BJ (cell line): ENCODE measurements around the gene CPEB1. TPM values are rescaled to one million over a fixed set of nuclear protein-coding genes. Genes with fewer than 3 reads are reported as not detected.
"Not testable (repeated sequence)": the region's sequence is repeated elsewhere in the genome, so short reads cannot be mapped to it uniquely, and the experiment has no call there.

Experiments used
- CTCF ChIA-PET: fragments of 350-600 bp; formaldehyde crosslinking; extraction: SDS; loops from one replicate; lab custom pipeline; 2021; ENCODE audit warnings: antibody characterized with exemption, inconsistent platforms; lab: Yijun Ruan, JAX
- POLR2A ChIA-PET: fragments of 300-600 bp; sonication (Branson Sonifier 250); formaldehyde crosslinking; extraction: SDS; loops from one replicate; lab custom pipeline; 2021; ENCODE audit warnings: antibody characterized with exemption; lab: Charles Lee
- DNase-seq: peaks from one replicate; pipeline ENCODE4 v3.0.0-alpha.2; 2011; ENCODE audit warnings: low read depth
- H3K27me3 ChIP-seq: 2 replicates; pipeline ENCODE4 v1.6.0; 2011; ENCODE audit warnings: low read length; ENCODE audit not compliant: control insufficient read depth, insufficient read depth
- H3K36me3 ChIP-seq: 2 replicates; pipeline ENCODE4 v1.5.1; 2011; ENCODE audit warnings: low read length; ENCODE audit not compliant: control insufficient read depth, insufficient read depth
- H3K4me3 ChIP-seq: 2 replicates; pipeline ENCODE4 v1.5.1; 2011; ENCODE audit warnings: low read depth, mild to moderate bottlenecking, control low read depth, low read length
- polyA plus RNA-seq: library from polyadenylated mRNA; depleted of rRNA; stranded (reverse); fragments of >200 nt; gene quantifications from 2 replicates; pipeline ENCODE4 v1.2.3, GENCODE V29; 2011
- TF ChIP-seq, protein P1 (sequence below): IDR thresholded peaks from 2 replicates; pipeline ENCODE4 v1.5.1; 2011; ENCODE audit warnings: low read depth, mild to moderate bottlenecking, control low read depth, inconsistent platforms, low read length, moderate library complexity; ENCODE audit not compliant: insufficient read depth

CPEB1 gene
- polyA plus RNA-seq, 1 experiment, result 4.1 TPM

DNA sequence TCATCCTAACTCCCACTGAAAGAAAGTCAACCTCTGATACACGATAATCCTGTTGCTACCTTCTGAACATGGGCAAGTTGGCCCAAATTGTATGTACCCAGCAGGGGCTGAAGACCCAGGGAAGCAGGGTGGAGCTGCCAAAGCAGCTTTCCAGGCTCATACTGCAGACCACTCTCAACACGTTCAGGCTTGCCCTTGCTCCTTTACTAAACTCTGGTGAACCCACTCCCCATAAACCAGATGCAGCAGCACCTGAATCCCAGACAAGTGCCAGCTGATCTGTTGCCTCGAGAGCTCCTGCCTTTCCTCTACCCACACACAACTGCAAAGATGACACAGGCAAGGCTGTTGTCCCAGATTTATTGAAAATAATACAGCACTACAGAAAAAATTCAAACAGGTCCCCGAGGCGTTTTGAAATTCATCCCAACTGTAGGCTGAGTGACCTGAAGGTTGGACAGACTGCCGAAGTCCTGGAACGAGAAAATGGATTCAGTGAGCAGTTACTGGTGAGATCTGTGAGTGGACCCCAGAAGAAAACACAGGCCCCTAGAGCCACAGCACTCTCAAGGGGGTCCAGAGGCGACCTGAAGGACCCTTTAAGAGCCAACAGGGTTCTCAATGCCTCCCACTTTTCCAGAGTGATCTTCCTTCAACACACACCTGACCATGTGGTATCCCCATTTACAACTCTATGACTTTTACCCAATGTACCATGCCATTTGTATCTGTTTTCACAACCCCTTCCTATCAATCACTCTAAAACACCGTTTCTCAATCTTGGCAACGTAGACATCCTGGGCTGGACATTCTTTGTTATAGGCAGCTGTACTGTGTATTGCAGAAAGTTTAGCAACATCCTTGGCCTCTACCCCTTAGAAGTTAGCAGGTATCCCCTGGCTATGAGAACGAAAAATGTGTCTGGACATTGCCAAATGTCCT, 110.5 kb downstream of the CPEB1 start:
- no peak overlapping the region for H3K4me3 ChIP-seq
- CTCF ChIA-PET, result interaction anchor here (2.1 kb wide), 1 partner anchor 475 kb away, joined by 5 read pairs; the partner anchor contains the start of gene C15orf40
- H3K36me3 ChIP-seq, result peaks cover 15% of the 10 kb centered on the region
- no peaks in the 10 kb centered on the region for H3K27me3 ChIP-seq
- TF ChIP-seq, protein P1, sequence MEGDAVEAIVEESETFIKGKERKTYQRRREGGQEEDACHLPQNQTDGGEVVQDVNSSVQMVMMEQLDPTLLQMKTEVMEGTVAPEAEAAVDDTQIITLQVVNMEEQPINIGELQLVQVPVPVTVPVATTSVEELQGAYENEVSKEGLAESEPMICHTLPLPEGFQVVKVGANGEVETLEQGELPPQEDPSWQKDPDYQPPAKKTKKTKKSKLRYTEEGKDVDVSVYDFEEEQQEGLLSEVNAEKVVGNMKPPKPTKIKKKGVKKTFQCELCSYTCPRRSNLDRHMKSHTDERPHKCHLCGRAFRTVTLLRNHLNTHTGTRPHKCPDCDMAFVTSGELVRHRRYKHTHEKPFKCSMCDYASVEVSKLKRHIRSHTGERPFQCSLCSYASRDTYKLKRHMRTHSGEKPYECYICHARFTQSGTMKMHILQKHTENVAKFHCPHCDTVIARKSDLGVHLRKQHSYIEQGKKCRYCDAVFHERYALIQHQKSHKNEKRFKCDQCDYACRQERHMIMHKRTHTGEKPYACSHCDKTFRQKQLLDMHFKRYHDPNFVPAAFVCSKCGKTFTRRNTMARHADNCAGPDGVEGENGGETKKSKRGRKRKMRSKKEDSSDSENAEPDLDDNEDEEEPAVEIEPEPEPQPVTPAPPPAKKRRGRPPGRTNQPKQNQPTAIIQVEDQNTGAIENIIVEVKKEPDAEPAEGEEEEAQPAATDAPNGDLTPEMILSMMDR, result no peak
- DNase-seq, result no peak
- POLR2A ChIA-PET, result no interaction called here

DNA sequence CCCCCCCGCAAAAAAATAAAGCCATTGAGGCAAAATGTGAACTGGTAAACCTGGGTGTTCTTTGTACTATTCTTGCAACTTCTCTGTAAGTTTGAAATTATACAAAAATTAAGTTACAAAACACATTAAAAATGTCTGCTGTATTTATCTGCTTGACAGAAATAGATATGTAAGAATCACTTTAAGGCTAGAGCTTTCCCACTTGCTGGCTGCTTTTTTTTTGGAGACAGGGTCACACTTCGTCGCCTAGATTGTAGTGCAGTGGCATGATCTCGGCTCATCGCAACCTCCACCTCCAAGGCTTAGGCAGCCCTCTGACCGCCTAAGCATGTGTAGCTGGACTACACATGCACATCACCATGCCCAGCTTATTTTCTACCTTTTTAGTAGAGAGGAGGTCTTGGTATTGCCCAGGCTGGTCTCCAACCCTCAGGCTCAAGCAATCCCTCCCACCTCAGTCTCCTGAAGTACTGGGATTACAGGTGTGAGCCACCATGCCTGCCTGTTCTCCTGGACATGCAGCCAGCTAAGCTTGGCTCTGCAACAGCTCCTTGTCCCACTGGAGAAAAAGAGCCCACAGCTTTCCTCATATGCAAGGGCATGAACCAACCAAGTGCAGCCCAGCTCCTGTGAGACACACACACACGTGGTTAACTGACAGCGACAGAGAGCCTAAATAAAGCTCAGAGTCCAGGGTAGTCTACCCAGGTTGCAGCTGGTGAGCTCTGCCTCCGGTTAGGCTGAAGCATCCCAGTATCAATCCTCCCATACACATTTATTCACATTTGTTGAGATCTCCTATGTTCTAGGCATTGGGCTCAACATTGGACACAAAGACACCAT, 111.4 kb downstream of the CPEB1 start:
- Histone ChIP-seq H3K27me3 (no peaks in the 10 kb centered on the region), H3K36me3 (peaks cover 15% of the 10 kb centered on the region), H3K4me3 (no peak overlapping the region)
- TF ChIP-seq, protein P1, result no peak
- DNase-seq, result no peak
- ChIA-PET POLR2A (no interaction called here), CTCF (interaction anchor here (2.1 kb wide), 1 partner anchor 476 kb away, joined by 5 read pairs; the partner anchor contains the start of gene C15orf40)

DNA sequence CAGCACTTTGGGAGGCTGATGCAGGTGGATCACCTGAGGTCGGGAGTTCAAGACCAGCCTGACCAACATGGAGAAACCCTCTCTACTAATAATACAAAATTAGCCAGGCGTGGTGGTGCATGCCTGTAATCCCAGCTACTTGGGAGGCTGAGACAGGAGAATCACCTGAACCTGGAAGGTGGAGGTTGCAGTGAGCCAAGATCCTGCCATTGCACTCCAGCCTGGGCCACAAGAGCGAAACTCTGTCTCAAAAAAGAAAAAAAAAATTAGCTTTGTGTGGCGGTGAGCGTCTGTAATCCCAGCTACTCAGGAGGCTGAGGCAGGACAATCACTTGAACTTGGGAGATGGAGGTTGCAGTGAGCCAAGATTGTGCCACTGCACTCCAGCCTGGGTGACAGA, 112.0 kb downstream of the CPEB1 start:
- DNase-seq, H3K4me3 ChIP-seq, CTCF ChIA-PET, POLR2A ChIA-PET, H3K27me3 ChIP-seq: not testable (repeated sequence)
- peaks cover 15% of the 10 kb centered on the region for H3K36me3 ChIP-seq

DNA sequence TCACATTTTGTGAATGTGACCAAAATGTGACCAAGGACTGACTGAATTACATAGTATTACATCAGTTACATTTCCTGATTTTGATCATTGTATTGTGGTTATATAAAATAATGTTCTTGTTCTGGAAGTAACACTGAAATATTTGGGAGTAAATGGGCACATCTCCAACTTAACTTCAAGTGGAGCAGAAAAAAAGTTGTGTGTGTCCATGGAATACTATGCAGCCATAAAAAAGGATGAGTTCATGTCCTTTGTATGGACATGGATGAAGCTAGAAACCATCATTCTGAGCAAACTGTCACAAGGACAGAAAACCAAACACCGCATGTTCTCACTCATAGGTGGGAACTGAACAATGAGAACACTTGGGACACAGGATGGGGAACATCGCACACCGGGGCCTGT, 112.7 kb downstream of the CPEB1 start:
- POLR2A ChIA-PET, DNase-seq, H3K4me3 ChIP-seq, CTCF ChIA-PET, H3K27me3 ChIP-seq: not testable (repeated sequence)
- H3K36me3 ChIP-seq, result peaks cover 15% of the 10 kb centered on the region

DNA sequence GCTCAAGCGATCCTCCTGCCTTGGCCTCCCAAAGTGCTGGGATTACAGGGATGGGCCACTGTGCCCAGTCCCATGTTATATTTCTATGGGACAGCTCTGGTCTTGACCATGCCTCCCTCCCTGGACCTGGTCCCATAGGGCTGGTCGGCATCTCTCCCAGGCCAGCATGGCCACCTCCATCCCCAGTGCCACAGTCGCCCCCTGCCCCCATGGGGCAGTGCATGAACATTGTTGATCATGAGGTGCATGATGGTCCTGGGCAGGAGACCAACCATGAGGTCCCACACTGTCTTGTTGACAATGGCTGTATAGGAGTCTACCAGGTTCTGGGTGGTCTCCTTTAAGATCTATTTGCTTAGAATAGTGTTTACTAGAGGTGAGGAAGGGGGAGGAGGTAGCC, 113.4 kb downstream of the CPEB1 start:
- CTCF ChIA-PET, result no interaction called here
- Histone ChIP-seq H3K4me3 (no peak overlapping the region), H3K27me3 (no peaks in the 10 kb centered on the region), H3K36me3 (peaks cover 15% of the 10 kb centered on the region)
- POLR2A ChIA-PET, result no interaction called here
- TF ChIP-seq, protein P1, result no peak
- DNase-seq, result no peak
